GM12878 (cell line): ENCODE data around the gene MAST4. TPM values are rescaled to one million over a fixed set of nuclear protein-coding genes. Genes with fewer than 3 reads are reported as not detected.

Experiments
- ATAC-seq: fragments of 200-7000 bp; cut with Tn5 transposase; 3 replicates; pipeline ENCODE4 v1.9.1; 2020; ENCODE audit warnings: mild to moderate bottlenecking, moderate library complexity
- BruUV-seq: library from RNA; stranded (reverse); fragments of 400-500 nt; replicated peaks from 2 replicates; lab custom pipeline; 2021; lab: Mats Ljungman, UMichigan
- CTCF ChIA-PET: fragments of 300-600 bp; sonication (Branson Sonifier 250); formaldehyde crosslinking; extraction: SDS; loops from one replicate; lab custom pipeline; 2021; ENCODE audit warnings: inconsistent platforms; lab: Yijun Ruan, JAX
- POLR2A ChIA-PET: fragments of 350-600 bp; formaldehyde crosslinking; extraction: SDS; loops from one replicate; lab custom pipeline; 2021; ENCODE audit warnings: inconsistent platforms; lab: Charles Lee
- RAD21 ChIA-PET: fragments of 300-600 bp; sonication (Branson Sonifier 250); formaldehyde crosslinking; loops from one replicate; lab custom pipeline; 2023; ENCODE audit warnings: antibody characterized with exemption; ENCODE audit not compliant: unreplicated experiment; lab: Charles Lee
- SMC1A ChIA-PET: fragments of 300-600 bp; sonication (Branson Sonifier 250); formaldehyde crosslinking; loops from one replicate; lab custom pipeline; 2023; ENCODE audit not compliant: unreplicated experiment, uncharacterized antibody; lab: Charles Lee
- DNase-seq: peaks from one replicate; pipeline ENCODE4 v3.0.0-alpha.2; 2011; ENCODE audit warnings: low read depth, low spot score
- FAIRE-seq: peaks from 3 replicates; lab custom pipeline; 2011; peaks lifted over from hg19 to GRCh38; lab: Jason Lieb, UNC
- H2AFZ ChIP-seq: 2 replicates; pipeline ENCODE4 v1.6.0; 2011; ENCODE audit warnings: low read depth, low read length, control low read depth; ENCODE audit not compliant: control insufficient read depth
- H3K27ac ChIP-seq: 2 replicates; pipeline ENCODE4 v1.5.1; 2011; ENCODE audit warnings: control low read depth; ENCODE audit not compliant: control insufficient read depth, insufficient read depth
- H3K27me3 ChIP-seq, 2 experiments: replicated peaks in 1 of 2; 2 replicates each; pipeline versions ENCODE4 v1.6.0 to v1.6.1; 2011; ENCODE audit warnings: low read length in 1 of 2; ENCODE audit not compliant: control insufficient read depth in 2 of 2, insufficient read depth in 2 of 2
- H3K36me3 ChIP-seq, 2 experiments: 2 replicates each; pipeline ENCODE4 v1.5.1; 2011; ENCODE audit warnings: low read length in 1 of 2; ENCODE audit not compliant: control insufficient read depth in 2 of 2, insufficient read depth in 2 of 2
- H3K4me1 ChIP-seq: 2 replicates; pipeline ENCODE4 v1.6.1; 2011; ENCODE audit warnings: mild to moderate bottlenecking, low read length, moderate library complexity, mixed read lengths; ENCODE audit not compliant: control insufficient read depth, insufficient read depth
- H3K4me2 ChIP-seq: 2 replicates; pipeline ENCODE4 v1.6.0; 2011; ENCODE audit warnings: control low read depth; ENCODE audit not compliant: control insufficient read depth, insufficient read depth
- H3K4me3 ChIP-seq: fragments of 200-600 bp; sonication (generic); 2 replicates; pipeline ENCODE4 v1.5.1; 2016
- H3K79me2 ChIP-seq: 2 replicates; pipeline ENCODE4 v1.6.0; 2011; ENCODE audit warnings: low read length; ENCODE audit not compliant: control insufficient read depth, insufficient read depth
- H3K9ac ChIP-seq: 2 replicates; pipeline ENCODE4 v1.8.0; 2011; ENCODE audit warnings: low read length, control low read depth, mixed read lengths; ENCODE audit not compliant: control insufficient read depth, insufficient read depth
- H3K9me3 ChIP-seq: replicated peaks from 3 replicates; pipeline ENCODE4 v1.5.1; 2011; ENCODE audit warnings: mild to moderate bottlenecking, low read length; ENCODE audit not compliant: control insufficient read depth, insufficient read depth
- H4K20me1 ChIP-seq: 2 replicates; pipeline ENCODE4 v1.6.0; 2011; ENCODE audit not compliant: control insufficient read depth, insufficient read depth
- BACH1 ChIP-seq: fragments of 450-650 bp; IDR thresholded peaks from 2 replicates; pipeline ENCODE4 v1.6.1; 2017; ENCODE audit warnings: mild to moderate bottlenecking, borderline replicate concordance
- BHLHE40 ChIP-seq, 2 experiments: fragments of 450-650 bp in 1 of 2; IDR thresholded peaks; 2 replicates each; pipeline ENCODE4 v1.6.1; 2011 to 2017; ENCODE audit warnings: low read depth in 2 of 2, borderline replicate concordance in 1 of 2, improper control_type of control experiment in 1 of 2, low read length in 1 of 2, mild to moderate bottlenecking in 1 of 2
- CHD2 ChIP-seq: IDR thresholded peaks from 2 replicates; pipeline ENCODE4 v1.6.1; 2011; ENCODE audit warnings: low read depth, low read length, improper control_type of control experiment, borderline replicate concordance
- EP300 ChIP-seq, 2 experiments: fragments of 150-350 bp in 1 of 2; IDR thresholded peaks; 2 replicates each; pipeline ENCODE4 v1.6.1; 2011 to 2012; ENCODE audit warnings: low read depth in 2 of 2, low read length in 2 of 2, borderline replicate concordance in 1 of 2, improper control_type of control experiment in 1 of 2, inconsistent platforms in 1 of 2; ENCODE audit not compliant: control insufficient read depth in 1 of 2
- FOXM1 ChIP-seq: IDR thresholded peaks from 2 replicates; pipeline ENCODE4 v1.6.1; 2012; ENCODE audit warnings: low read depth, mild to moderate bottlenecking, inconsistent platforms, low read length, moderate library complexity
- JUND ChIP-seq: IDR thresholded peaks from 2 replicates; pipeline ENCODE4 v1.6.1; 2012; ENCODE audit warnings: low read depth, mild to moderate bottlenecking, low read length, improper control_type of control experiment, moderate library complexity
- NFYA ChIP-seq: IDR thresholded peaks from 2 replicates; pipeline ENCODE4 v1.6.1; 2011; ENCODE audit warnings: low read depth, mild to moderate bottlenecking, low read length, improper control_type of control experiment, borderline replicate concordance
- NR2F1 ChIP-seq: fragments of 450-650 bp; conservative IDR thresholded peaks from 2 replicates; pipeline ENCODE4 v1.6.1; 2017; ENCODE audit warnings: mild to moderate bottlenecking
- RAD51 ChIP-seq: fragments of 450-650 bp; IDR thresholded peaks from 2 replicates; pipeline ENCODE4 v1.6.1; 2016; ENCODE audit warnings: moderate library complexity, mild to moderate bottlenecking, inconsistent platforms
- RUNX3 ChIP-seq: IDR thresholded peaks from 2 replicates; pipeline ENCODE4 v1.6.1; 2012; ENCODE audit warnings: low read length, inconsistent platforms
- SIX5 ChIP-seq: IDR thresholded peaks from 2 replicates; pipeline ENCODE4 v1.6.1; 2011; ENCODE audit warnings: mild to moderate bottlenecking, low read depth, low read length, moderate library complexity; ENCODE audit not compliant: severe bottlenecking
- SRF ChIP-seq, 2 experiments: IDR thresholded peaks; 2 replicates each; pipeline ENCODE4 v1.6.1; 2011; ENCODE audit warnings: low read depth in 2 of 2, low read length in 2 of 2, mild to moderate bottlenecking in 1 of 2, moderate library complexity in 1 of 2
- ZNF384 ChIP-seq: IDR thresholded peaks from 2 replicates; pipeline ENCODE4 v1.6.1; 2012; ENCODE audit warnings: low read depth, mild to moderate bottlenecking, low read length, improper control_type of control experiment, borderline replicate concordance
- WGBS: methylation state at CpG from one replicate; pipeline ENCODE4 v1.1.6; 2016; ENCODE audit warnings: low lambda C conversion rate; ENCODE audit not compliant: insufficient replicate concordance, insufficient coverage; ENCODE audit errors: missing lambda C conversion rate; 5-methylcytosine and 5-hydroxymethylcytosine counted together
- in situ Hi-C: fragments of 300-500 bp; cut with MboI; formaldehyde crosslinking; loops from 9 replicates; pipeline ENCODE4 v1.14.3; 2018; ENCODE audit warnings: mixed read lengths
- intact Hi-C: fragments of 100-400 bp; cut with micrococcal nuclease; formaldehyde crosslinking; loops from one replicate; pipeline ENCODE4 v1.14.2; 2022; ENCODE audit not compliant: unreplicated experiment
- polyA plus RNA-seq, 11 experiments: library from polyadenylated mRNA; depleted of rRNA in 4 of 11; unstranded in 6 of 11; stranded (reverse) in 5 of 11; fragments of >200 nt; fragmentation: Nextera tagmentation in 4 of 11; fragmentation: Illumina TruSeq in 1 of 11; extraction: Ambion mirVana in 4 of 11; extraction: Trizol in 1 of 11; gene quantifications; 1 replicate in 1 of 11; 2 replicates in 10 of 11; pipeline versions ENCODE4 v1.2.1 to v1.2.3, GENCODE V29; 2011 to 2016; ENCODE audit warnings: inconsistent platforms in 2 of 11, missing spikeins in 2 of 11, low read depth in 1 of 11
- total RNA-seq, 4 experiments: library from RNA; depleted of rRNA in 3 of 4; stranded (reverse); fragments of >200 nt in 3 of 4; fragmentation: Illumina TruSeq in 1 of 4; extraction: Trizol in 1 of 4; gene quantifications; 2 replicates each; pipeline versions ENCODE4 v1.2.1 to v1.2.3, GENCODE V29; 2013 to 2021
- TF ChIP-seq, protein P1 (sequence below): IDR thresholded peaks from 2 replicates; pipeline ENCODE4 v1.6.1; 2012; ENCODE audit warnings: low read depth, low read length, improper control_type of control experiment
- TF ChIP-seq, protein P2 (sequence below): fragments of 150-350 bp; IDR thresholded peaks from 2 replicates; pipeline ENCODE4 v1.6.1; 2016; ENCODE audit warnings: low read depth, low read length
- TF ChIP-seq, protein P3 (sequence below): fragments of 450-650 bp; conservative IDR thresholded peaks from 2 replicates; pipeline ENCODE4 v1.6.1; 2017; ENCODE audit warnings: mild to moderate bottlenecking, moderate library complexity

Gene MAST4
- total and polyA plus RNA-seq, 10 of the 15 experiments (the other 5 are each of a cell fraction or from before 2014, with no cell fraction given): 0.02 to 1.6 (median 0.29) TPM; not detected in 1

DNA sequence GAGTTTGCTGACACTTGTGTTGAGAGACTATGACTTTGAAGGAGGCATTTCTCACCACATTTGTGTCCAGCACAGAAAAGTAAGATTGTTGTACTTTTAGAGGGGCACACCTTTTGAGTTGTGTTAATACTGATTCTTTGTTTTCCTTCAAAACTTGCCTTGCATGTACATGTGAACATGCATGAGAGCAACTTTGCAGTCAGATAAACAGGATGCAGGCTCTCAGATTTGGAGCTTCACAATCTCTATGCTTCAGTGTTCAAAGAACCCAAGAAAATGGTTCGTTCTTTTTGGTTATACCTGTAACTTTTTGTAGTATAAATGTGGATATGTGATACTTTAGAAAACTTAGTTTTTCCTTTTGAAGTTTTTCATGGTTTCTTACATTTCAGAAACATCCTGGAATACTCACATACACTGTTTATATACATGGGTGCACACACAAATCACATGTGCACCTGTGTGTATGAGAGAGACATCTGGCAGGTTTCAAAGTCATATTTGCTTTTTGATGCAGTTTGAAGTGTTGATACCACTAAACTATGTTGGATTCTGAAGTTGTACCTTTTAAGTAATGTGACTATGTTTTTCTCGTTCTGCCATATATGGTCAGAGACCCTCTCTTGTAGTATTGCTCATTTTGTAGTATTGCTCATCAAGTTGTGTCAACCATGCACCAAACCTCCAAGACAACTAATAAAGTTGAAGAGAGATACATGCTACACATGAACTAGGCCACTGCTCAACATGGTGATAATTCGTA is 409.7 kb downstream of the MAST4 start (continued):
- TF ChIP-seq, protein P1, sequence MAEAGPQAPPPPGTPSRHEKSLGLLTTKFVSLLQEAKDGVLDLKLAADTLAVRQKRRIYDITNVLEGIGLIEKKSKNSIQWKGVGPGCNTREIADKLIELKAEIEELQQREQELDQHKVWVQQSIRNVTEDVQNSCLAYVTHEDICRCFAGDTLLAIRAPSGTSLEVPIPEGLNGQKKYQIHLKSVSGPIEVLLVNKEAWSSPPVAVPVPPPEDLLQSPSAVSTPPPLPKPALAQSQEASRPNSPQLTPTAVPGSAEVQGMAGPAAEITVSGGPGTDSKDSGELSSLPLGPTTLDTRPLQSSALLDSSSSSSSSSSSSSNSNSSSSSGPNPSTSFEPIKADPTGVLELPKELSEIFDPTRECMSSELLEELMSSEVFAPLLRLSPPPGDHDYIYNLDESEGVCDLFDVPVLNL: no peak
- no peak for TF ChIP-seq FOXM1
- no peak for TF ChIP-seq RAD51
- TF ChIP-seq BACH1: no peak
- no peak for TF ChIP-seq ZNF384
- TF ChIP-seq BHLHE40 (IDR thresholded peaks at IDR 0.05; ENCODE audit: borderline replicate concordance in 1 of 2, low read depth in 2 of 2, low read length in 1 of 2): no peak
- TF ChIP-seq RUNX3: no peak

DNA sequence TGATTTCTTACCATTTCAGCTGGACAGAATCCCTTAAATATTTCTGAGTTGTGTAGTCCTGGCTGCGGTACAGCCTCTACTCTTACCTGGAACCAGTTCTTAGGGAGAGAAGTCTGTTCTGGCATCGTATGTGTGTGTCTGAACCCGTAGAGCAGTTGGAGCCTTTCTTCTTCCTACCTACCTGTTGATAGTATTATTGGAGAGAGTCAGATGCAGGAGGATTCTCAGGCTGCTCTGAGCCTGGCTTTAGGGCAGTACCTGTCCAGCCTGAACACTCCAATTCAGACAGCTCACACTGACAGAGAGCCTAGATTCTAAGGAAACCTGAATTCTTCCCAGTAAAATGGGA is 410.3 kb downstream of the MAST4 start:
- Histone ChIP-seq H3K4me3 (no peak overlapping the region), H3K4me1 (no peaks in the 10 kb centered on the region), H3K9ac (no peak overlapping the region), H3K36me3 (no peaks in the 10 kb centered on the region), H3K4me2 (no peak overlapping the region), H4K20me1 (no peaks in the 10 kb centered on the region), H2AFZ (no peak overlapping the region), H3K9me3 (no peaks in the 10 kb centered on the region), H3K27ac (no peak overlapping the region), H3K27me3 (peaks cover 0 to 3% of the 10 kb centered on the region in 2 experiments; a peak in 2 of 4 replicates), H3K79me2 (no peaks in the 10 kb centered on the region)
- intact Hi-C loops: no loop called here
- ATAC-seq (no peak), DNase-seq (no peak), FAIRE-seq (no peak)
- RAD21 ChIA-PET: no interaction called here
- SMC1A ChIA-PET: no interaction called here
- no TSS peak for BruUV-seq
- CTCF ChIA-PET: no interaction called here
- POLR2A ChIA-PET: no interaction called here
- WGBS: 25% methylated on average over 3 of the region's 3 CpGs
- in situ Hi-C loops: no loop called here
- TF ChIP-seq, protein P2, sequence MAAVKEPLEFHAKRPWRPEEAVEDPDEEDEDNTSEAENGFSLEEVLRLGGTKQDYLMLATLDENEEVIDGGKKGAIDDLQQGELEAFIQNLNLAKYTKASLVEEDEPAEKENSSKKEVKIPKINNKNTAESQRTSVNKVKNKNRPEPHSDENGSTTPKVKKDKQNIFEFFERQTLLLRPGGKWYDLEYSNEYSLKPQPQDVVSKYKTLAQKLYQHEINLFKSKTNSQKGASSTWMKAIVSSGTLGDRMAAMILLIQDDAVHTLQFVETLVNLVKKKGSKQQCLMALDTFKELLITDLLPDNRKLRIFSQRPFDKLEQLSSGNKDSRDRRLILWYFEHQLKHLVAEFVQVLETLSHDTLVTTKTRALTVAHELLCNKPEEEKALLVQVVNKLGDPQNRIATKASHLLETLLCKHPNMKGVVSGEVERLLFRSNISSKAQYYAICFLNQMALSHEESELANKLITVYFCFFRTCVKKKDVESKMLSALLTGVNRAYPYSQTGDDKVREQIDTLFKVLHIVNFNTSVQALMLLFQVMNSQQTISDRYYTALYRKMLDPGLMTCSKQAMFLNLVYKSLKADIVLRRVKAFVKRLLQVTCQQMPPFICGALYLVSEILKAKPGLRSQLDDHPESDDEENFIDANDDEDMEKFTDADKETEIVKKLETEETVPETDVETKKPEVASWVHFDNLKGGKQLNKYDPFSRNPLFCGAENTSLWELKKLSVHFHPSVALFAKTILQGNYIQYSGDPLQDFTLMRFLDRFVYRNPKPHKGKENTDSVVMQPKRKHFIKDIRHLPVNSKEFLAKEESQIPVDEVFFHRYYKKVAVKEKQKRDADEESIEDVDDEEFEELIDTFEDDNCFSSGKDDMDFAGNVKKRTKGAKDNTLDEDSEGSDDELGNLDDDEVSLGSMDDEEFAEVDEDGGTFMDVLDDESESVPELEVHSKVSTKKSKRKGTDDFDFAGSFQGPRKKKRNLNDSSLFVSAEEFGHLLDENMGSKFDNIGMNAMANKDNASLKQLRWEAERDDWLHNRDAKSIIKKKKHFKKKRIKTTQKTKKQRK: no peak
- TF ChIP-seq RUNX3: no peak
- TF ChIP-seq NR2F1: no peak
- TF ChIP-seq JUND: no peak
- no peak for TF ChIP-seq CHD2
- no peak for TF ChIP-seq SRF (IDR thresholded peaks at IDR 0.05; ENCODE audit: low read depth in 2 of 2, low read length in 2 of 2)
- TF ChIP-seq NFYA: no peak
- no peak for TF ChIP-seq EP300 (IDR thresholded peaks at IDR 0.05; ENCODE audit: borderline replicate concordance in 1 of 2, control insufficient read depth in 1 of 2, low read depth in 2 of 2, low read length in 2 of 2)
- TF ChIP-seq SIX5: no peak
- TF ChIP-seq, protein P3, sequence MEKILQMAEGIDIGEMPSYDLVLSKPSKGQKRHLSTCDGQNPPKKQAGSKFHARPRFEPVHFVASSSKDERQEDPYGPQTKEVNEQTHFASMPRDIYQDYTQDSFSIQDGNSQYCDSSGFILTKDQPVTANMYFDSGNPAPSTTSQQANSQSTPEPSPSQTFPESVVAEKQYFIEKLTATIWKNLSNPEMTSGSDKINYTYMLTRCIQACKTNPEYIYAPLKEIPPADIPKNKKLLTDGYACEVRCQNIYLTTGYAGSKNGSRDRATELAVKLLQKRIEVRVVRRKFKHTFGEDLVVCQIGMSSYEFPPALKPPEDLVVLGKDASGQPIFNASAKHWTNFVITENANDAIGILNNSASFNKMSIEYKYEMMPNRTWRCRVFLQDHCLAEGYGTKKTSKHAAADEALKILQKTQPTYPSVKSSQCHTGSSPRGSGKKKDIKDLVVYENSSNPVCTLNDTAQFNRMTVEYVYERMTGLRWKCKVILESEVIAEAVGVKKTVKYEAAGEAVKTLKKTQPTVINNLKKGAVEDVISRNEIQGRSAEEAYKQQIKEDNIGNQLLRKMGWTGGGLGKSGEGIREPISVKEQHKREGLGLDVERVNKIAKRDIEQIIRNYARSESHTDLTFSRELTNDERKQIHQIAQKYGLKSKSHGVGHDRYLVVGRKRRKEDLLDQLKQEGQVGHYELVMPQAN: no peak
